Gastrocnemius medialis (tissue), 4 donors: Measurements from ENCODE around the gene IBTK.
"Not testable (repeated sequence)": the region's sequence is repeated elsewhere in the genome, so short reads cannot be mapped to it uniquely, and the experiment has no call there.

Experiments
- CTCF ChIP-seq, 5 experiments: fragments of 450-650 bp in 3 of 5; fragments of 200-600 bp in 2 of 5; sonication (generic) in 2 of 5; IDR thresholded peaks in 4 of 5; conservative IDR thresholded peaks in 1 of 5; 1 replicate in 4 of 5; 2 replicates in 1 of 5; pipeline ENCODE4 v1.5.1; 2016 to 2019; ENCODE audit warnings: antibody characterized with exemption in 5 of 5, mild to moderate bottlenecking in 3 of 5, moderate library complexity in 3 of 5
- POLR2A ChIP-seq, 2 donors: fragments of 450-650 bp; IDR thresholded peaks; one replicate each; pipeline ENCODE4 v1.6.1; 2017; ENCODE audit warnings: antibody characterized with exemption in 2 of 2, mild to moderate bottlenecking in 2 of 2, moderate library complexity in 2 of 2

- TF ChIP-seq CTCF (IDR thresholded peaks at IDR 0.05 in 4 of 5, conservative IDR thresholded peaks at IDR 0.05 in 1 of 5); POLR2A (IDR thresholded peaks at IDR 0.05): not testable (repeated sequence)
Measured at GRCh38 chr6:82254722-82255121, 7.2 kb upstream of the IBTK start.
